HEK293 (cell line): Measurements from ENCODE around the gene BCS1L.

Source experiments
- CTCF ChIA-PET: fragments of 350-600 bp; formaldehyde crosslinking; extraction: SDS; loops from one replicate; lab custom pipeline; 2021; ENCODE audit warnings: antibody characterized with exemption; lab: Yijun Ruan, JAX
- POLR2A ChIA-PET: fragments of 300-600 bp; formaldehyde crosslinking; extraction: SDS; loops from one replicate; lab custom pipeline; 2020; ENCODE audit warnings: antibody characterized with exemption, inconsistent platforms; lab: Yijun Ruan, JAX
- H3K27ac ChIP-seq: fragments of 200-500 bp; sonication (Bioruptor generic); 2 replicates; pipeline ENCODE4 v1.5.1; 2014; ENCODE audit warnings: low read depth, low read length, control low read depth, inconsistent platforms; ENCODE audit errors: extremely low read depth
- H3K36me3 ChIP-seq, 2 experiments: fragments of 200-500 bp in 1 of 2; sonication (Bioruptor generic) in 1 of 2; 1 replicate in 1 of 2; 2 replicates in 1 of 2; pipeline ENCODE4 v1.5.1; 2014 to 2017; ENCODE audit warnings: inconsistent platforms in 2 of 2, low read length in 2 of 2; ENCODE audit not compliant: control insufficient read depth in 2 of 2, insufficient read depth in 1 of 2
- H3K4me1 ChIP-seq: fragments of 200-500 bp; sonication (Bioruptor generic); 2 replicates; pipeline ENCODE4 v1.5.1; 2014; ENCODE audit warnings: mild to moderate bottlenecking, low read length, inconsistent platforms; ENCODE audit not compliant: control insufficient read depth, insufficient read depth
- H3K4me3 ChIP-seq: 2 replicates; pipeline ENCODE4 v1.5.1; 2011; ENCODE audit warnings: low read depth, mild to moderate bottlenecking, control low read depth, low read length, moderate library complexity
- H3K9me3 ChIP-seq: fragments of 200-500 bp; sonication (Bioruptor generic); 2 replicates; pipeline ENCODE4 v1.5.1; 2014; ENCODE audit warnings: low read depth, low read length, inconsistent platforms; ENCODE audit not compliant: control insufficient read depth, insufficient read depth
- BCL11A ChIP-seq: fragments of 450-650 bp; formaldehyde crosslinking; IDR thresholded peaks from 2 replicates; pipeline ENCODE4 v1.5.1; 2016; ENCODE audit warnings: low read depth, missing biosample characterization, missing genetic modification characterization
- PRDM4 ChIP-seq: fragments of 450-650 bp; formaldehyde crosslinking; IDR thresholded peaks from 2 replicates; pipeline ENCODE4 v1.5.1; 2017; ENCODE audit warnings: missing biosample characterization, missing genetic modification characterization
- SCRT2 ChIP-seq: fragments of 450-650 bp; formaldehyde crosslinking; IDR thresholded peaks from 2 replicates; pipeline ENCODE4 v1.5.1; 2016; ENCODE audit warnings: missing biosample characterization, missing genetic modification characterization
- TCF7L2 ChIP-seq: IDR thresholded peaks from 2 replicates; pipeline ENCODE4 v1.6.1; 2011; ENCODE audit warnings: low read depth, mild to moderate bottlenecking, inconsistent platforms, low read length, moderate library complexity, borderline replicate concordance
- ZBTB11 ChIP-seq: fragments of 450-650 bp; formaldehyde crosslinking; conservative IDR thresholded peaks from 2 replicates; pipeline ENCODE4 v1.5.1; 2016; ENCODE audit warnings: low read depth, missing biosample characterization, missing genetic modification characterization
- ZBTB17 ChIP-seq: fragments of 450-650 bp; formaldehyde crosslinking; IDR thresholded peaks from 2 replicates; pipeline ENCODE4 v1.5.1; 2016; ENCODE audit warnings: missing biosample characterization, missing genetic modification characterization
- ZBTB48 ChIP-seq: fragments of 450-650 bp; formaldehyde crosslinking; IDR thresholded peaks from 2 replicates; pipeline ENCODE4 v1.5.1; 2016; ENCODE audit warnings: missing biosample characterization, missing genetic modification characterization
- ZBTB6 ChIP-seq: fragments of 450-650 bp; formaldehyde crosslinking; IDR thresholded peaks from 2 replicates; pipeline ENCODE4 v1.5.1; 2017; ENCODE audit warnings: missing biosample characterization, missing genetic modification characterization
- ZNF138 ChIP-seq: fragments of 450-650 bp; formaldehyde crosslinking; IDR thresholded peaks from 2 replicates; pipeline ENCODE4 v1.5.1; 2016; ENCODE audit warnings: missing biosample characterization, missing genetic modification characterization, borderline replicate concordance
- ZNF175 ChIP-seq: fragments of 450-650 bp; formaldehyde crosslinking; IDR thresholded peaks from 2 replicates; pipeline ENCODE4 v1.5.1; 2016; ENCODE audit warnings: missing biosample characterization, missing genetic modification characterization
- ZNF416 ChIP-seq: fragments of 450-650 bp; formaldehyde crosslinking; IDR thresholded peaks from 2 replicates; pipeline ENCODE4 v1.5.1; 2016; ENCODE audit warnings: missing biosample characterization, missing genetic modification characterization
- ZNF560 ChIP-seq: fragments of 450-650 bp; formaldehyde crosslinking; IDR thresholded peaks from 2 replicates; pipeline ENCODE4 v1.5.1; 2017; ENCODE audit warnings: missing biosample characterization, missing genetic modification characterization, borderline replicate concordance
- ZNF670 ChIP-seq: fragments of 450-650 bp; formaldehyde crosslinking; IDR thresholded peaks from 2 replicates; pipeline ENCODE4 v1.5.1; 2016; ENCODE audit warnings: missing biosample characterization, missing genetic modification characterization, low read depth
- ZNF707 ChIP-seq: fragments of 450-650 bp; formaldehyde crosslinking; IDR thresholded peaks from 2 replicates; pipeline ENCODE4 v1.5.1; 2016; ENCODE audit warnings: missing biosample characterization, missing genetic modification characterization
- ZSCAN18 ChIP-seq: fragments of 450-650 bp; formaldehyde crosslinking; IDR thresholded peaks from 2 replicates; pipeline ENCODE4 v1.5.1; 2016; ENCODE audit warnings: missing biosample characterization, missing genetic modification characterization
- ZSCAN5A ChIP-seq: fragments of 450-650 bp; formaldehyde crosslinking; IDR thresholded peaks from 2 replicates; pipeline ENCODE4 v1.5.1; 2016; ENCODE audit warnings: missing biosample characterization, missing genetic modification characterization

The BCS1L gene

GRCh38 chr2:218703341-218703740, 43.9 kb downstream of the BCS1L start (continued):
- TF ChIP-seq ZBTB11 (no peak), ZSCAN18 (tag by site-specific recombination) (no peak), SCRT2 (no peak), ZNF560 (no peak), ZBTB17 (tag by site-specific recombination) (no peak), PRDM4 (tag by site-specific recombination) (no peak)

GRCh38 chr2:218708086-218708485, 48.6 kb downstream of the BCS1L start:
- CTCF ChIA-PET: interaction anchor here (0.9 to 1.6 kb wide), 2 partner anchors 21 to 139 kb away, joined by 7 read pairs; no protein-coding TSS in a partner anchor
- POLR2A ChIA-PET: interaction anchor here (0.6 to 1.1 kb wide), 4 partner anchors 36 to 317 kb away, joined by 3 to 6 read pairs (median 4); partner anchors contain the start of genes BCS1L, RNF25, STK36 and ZNF142
- no peak overlapping the region for H3K4me3 ChIP-seq
- H3K9me3 ChIP-seq: no peaks in the 10 kb centered on the region
- H3K27ac ChIP-seq: no peak overlapping the region
- TF ChIP-seq ZNF175 (tag by site-specific recombination) (no peak), ZNF670 (tag by site-specific recombination) (no peak), TCF7L2 (no peak), ZSCAN5A (no peak), ZNF707 (no peak), ZNF138 (no peak), BCL11A (tag by site-specific recombination) (no peak), ZNF416 (tag by site-specific recombination) (no peak)
- no peaks in the 10 kb centered on the region for H3K36me3 ChIP-seq
- peaks cover 3% of the 10 kb centered on the region for H3K4me1 ChIP-seq

GRCh38 chr2:218709908-218710307, 50.4 kb downstream of the BCS1L start:
- CTCF ChIA-PET: interaction anchor here (0.6 to 2.8 kb wide), 17 partner anchors 8 to 270 kb away, joined by 3 to 41 read pairs (median 4); no protein-coding TSS in a partner anchor
- Histone ChIP-seq H3K4me1 (peaks cover 3% of the 10 kb centered on the region), H3K36me3 (peaks cover 0 to 8% of the 10 kb centered on the region in 2 experiments; a peak in 2 of 3 replicates), H3K4me3 (no peak overlapping the region), H3K27ac (no peak overlapping the region), H3K9me3 (no peaks in the 10 kb centered on the region)
- POLR2A ChIA-PET: interaction anchor here (0.5 to 1.8 kb wide), 7 partner anchors 13 to 440 kb away, joined by 3 to 12 read pairs (median 5); partner anchors contain the start of genes AAMP, BCS1L, PNKD and RNF25
- TF ChIP-seq ZBTB48 (no peak), ZBTB6 (tag by site-specific recombination) (no peak), ZNF560 (no peak)
